Esophagus muscularis mucosa (tissue), 4 donors: ENCODE data around the gene PEX11A. TPM values are rescaled to one million over a fixed set of nuclear protein-coding genes. Genes with fewer than 3 reads are reported as not detected.

Source experiments
- DNase-seq: peaks from one replicate; pipeline ENCODE4 v3.0.0-alpha.2; 2017; ENCODE audit errors: extremely low spot score
- H3K27ac ChIP-seq, 4 donors: fragments of 200-600 bp; sonication (generic); replicated peaks in 1 of 4; 1 replicate in 3 of 4; 2 replicates in 1 of 4; pipeline ENCODE4 v1.5.1; 2016 to 2019; ENCODE audit warnings: mild to moderate bottlenecking in 1 of 4
- H3K27me3 ChIP-seq, 4 donors: fragments of 200-600 bp; sonication (generic); one replicate each; pipeline versions ENCODE4 v1.5.1 to v1.6.0; 2016 to 2019
- H3K36me3 ChIP-seq, 4 donors: fragments of 200-600 bp; sonication (generic); one replicate each; pipeline ENCODE4 v1.5.1; 2016 to 2019
- H3K4me1 ChIP-seq, 4 donors: fragments of 200-600 bp; sonication (generic); one replicate each; pipeline ENCODE4 v1.5.1; 2016 to 2019
- H3K4me3 ChIP-seq, 4 donors: fragments of 200-600 bp; sonication (generic); 1 replicate in 2 of 4; 2 replicates in 2 of 4; pipeline ENCODE4 v1.5.1; 2016 to 2019; ENCODE audit warnings: mild to moderate bottlenecking in 4 of 4, moderate library complexity in 1 of 4
- H3K9me3 ChIP-seq, 4 donors: fragments of 200-600 bp; sonication (generic); 1 replicate in 3 of 4; 2 replicates in 1 of 4; pipeline ENCODE4 v1.5.1; 2016 to 2019
- EP300 ChIP-seq: sonication (generic); formaldehyde crosslinking; IDR thresholded peaks from one replicate; pipeline ENCODE4 v1.6.1; 2017; ENCODE audit warnings: antibody characterized with exemption
- POLR2A ChIP-seq: fragments of 450-650 bp; IDR thresholded peaks from one replicate; pipeline ENCODE4 v1.6.1; 2017; ENCODE audit warnings: antibody characterized with exemption, moderate library complexity, mild to moderate bottlenecking, low read depth
- POLR2AphosphoS5 ChIP-seq, 2 donors: sonication (generic); formaldehyde crosslinking; IDR thresholded peaks; one replicate each; pipeline ENCODE4 v1.6.1; 2017; ENCODE audit warnings: antibody characterized with exemption in 2 of 2
- WGBS: methylation state at CpG from one replicate; pipeline ENCODE4 v1.1.5; 2018; 5-methylcytosine and 5-hydroxymethylcytosine counted together
- intact Hi-C: fragments of 100-400 bp; cut with DNase I; formaldehyde crosslinking; loops from one replicate; pipeline ENCODE4 v1.15.1; 2023
- total RNA-seq, 4 donors: library from RNA; depleted of rRNA; stranded (reverse); fragments of >200 nt; gene quantifications; one replicate each; pipeline versions ENCODE4 v1.1.0 to v1.2.1, GENCODE V29; 2016
- TF ChIP-seq, protein P1 (sequence below), 3 experiments: fragments of 200-600 bp in 2 of 3; fragments of 450-650 bp in 1 of 3; sonication (generic) in 2 of 3; IDR thresholded peaks; one replicate each; pipeline ENCODE4 v1.5.1; 2017 to 2019; ENCODE audit warnings: antibody characterized with exemption in 3 of 3, mild to moderate bottlenecking in 2 of 3, moderate library complexity in 1 of 3

PEX11A gene
- total RNA-seq, 4 donors from 2014 or later = 10.8 to 20.2 (median 15.4) TPM

DNA sequence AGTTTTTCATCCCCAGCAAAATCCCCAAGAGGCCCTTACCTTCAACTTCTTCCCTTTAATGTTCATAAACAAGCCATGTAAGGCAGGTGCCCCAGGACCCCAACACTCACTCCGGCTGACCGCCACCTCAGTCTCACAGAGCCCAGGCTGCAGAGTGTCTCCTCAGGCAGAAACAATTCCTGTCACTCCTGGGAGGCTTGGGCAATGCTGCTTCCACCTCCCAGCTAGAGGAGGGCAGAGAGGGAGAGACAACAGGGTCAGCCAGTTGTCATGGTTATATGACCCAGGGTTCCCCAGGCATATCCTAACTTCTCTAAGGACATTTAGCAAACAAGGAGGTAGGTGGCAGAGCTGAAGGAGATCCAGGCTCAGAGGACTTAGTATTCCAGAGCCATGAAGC is 11.3 kb downstream of the PEX11A start, which contains the start of gene PLIN1:
Gene PLIN1, minus strand, starts transcription at position 156 of the 400 bp plus-strand sequence. CDS start 1,878 bp downstream, outside the sequence.
- Histone ChIP-seq H3K4me3 (no peak within 1 kb of the TSS), H3K36me3 (peaks cover 5 to 15% (median 12%) of the 10 kb centered on the region in 4 donors), H3K27ac (peak within 1 kb of the TSS; percentile 71 to 87 (median 82)), H3K27me3 (no peaks in the 10 kb centered on the region), H3K9me3 (no peaks in the 10 kb centered on the region), H3K4me1 (peaks cover 25 to 37% (median 29%) of the 10 kb centered on the region in 4 donors)
- no peak for TF ChIP-seq POLR2A
- TF ChIP-seq, protein P1, sequence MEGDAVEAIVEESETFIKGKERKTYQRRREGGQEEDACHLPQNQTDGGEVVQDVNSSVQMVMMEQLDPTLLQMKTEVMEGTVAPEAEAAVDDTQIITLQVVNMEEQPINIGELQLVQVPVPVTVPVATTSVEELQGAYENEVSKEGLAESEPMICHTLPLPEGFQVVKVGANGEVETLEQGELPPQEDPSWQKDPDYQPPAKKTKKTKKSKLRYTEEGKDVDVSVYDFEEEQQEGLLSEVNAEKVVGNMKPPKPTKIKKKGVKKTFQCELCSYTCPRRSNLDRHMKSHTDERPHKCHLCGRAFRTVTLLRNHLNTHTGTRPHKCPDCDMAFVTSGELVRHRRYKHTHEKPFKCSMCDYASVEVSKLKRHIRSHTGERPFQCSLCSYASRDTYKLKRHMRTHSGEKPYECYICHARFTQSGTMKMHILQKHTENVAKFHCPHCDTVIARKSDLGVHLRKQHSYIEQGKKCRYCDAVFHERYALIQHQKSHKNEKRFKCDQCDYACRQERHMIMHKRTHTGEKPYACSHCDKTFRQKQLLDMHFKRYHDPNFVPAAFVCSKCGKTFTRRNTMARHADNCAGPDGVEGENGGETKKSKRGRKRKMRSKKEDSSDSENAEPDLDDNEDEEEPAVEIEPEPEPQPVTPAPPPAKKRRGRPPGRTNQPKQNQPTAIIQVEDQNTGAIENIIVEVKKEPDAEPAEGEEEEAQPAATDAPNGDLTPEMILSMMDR (IDR thresholded peaks at IDR 0.05) = no peak
- peak; percentile 42 for DNase-seq
- WGBS = no CpG with 5 or more reads among the region's 2 CpGs
- intact Hi-C loops = no loop called here

DNA sequence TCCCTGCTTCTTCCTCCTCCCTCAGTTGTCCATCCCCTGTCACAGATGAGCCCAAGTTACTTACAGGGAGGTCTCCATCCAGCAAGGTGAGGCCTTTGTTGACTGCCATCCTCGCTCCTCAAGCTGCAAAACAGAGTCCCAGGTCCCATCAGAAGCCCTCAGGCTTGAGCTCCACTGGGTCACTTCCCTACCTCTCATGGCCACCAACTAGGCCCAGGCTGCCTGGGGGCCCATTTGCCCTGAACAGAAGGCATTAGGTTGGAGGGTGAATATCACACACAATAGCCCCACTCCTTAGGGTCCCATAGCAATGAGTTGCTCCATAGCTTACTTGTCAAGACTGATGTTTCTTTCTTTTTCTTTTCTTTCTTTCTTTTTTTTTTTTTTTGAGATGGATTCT is 13.2 kb downstream of the PEX11A start:
- intact Hi-C loops = no loop called here
- Histone ChIP-seq H3K36me3 (no peaks in the 10 kb centered on the region), H3K27me3 (no peaks in the 10 kb centered on the region), H3K4me3 (no peak overlapping the region), H3K27ac (no peak overlapping the region), H3K9me3 (no peaks in the 10 kb centered on the region), H3K4me1 (peaks cover 27 to 50% (median 37%) of the 10 kb centered on the region in 4 donors)
- peak; percentile 87 for DNase-seq
- 100% methylated on average over 1 of the region's 1 CpG for WGBS
- TF ChIP-seq, protein P1 (IDR thresholded peaks at IDR 0.05) = no peak
- TF ChIP-seq EP300 (no peak), POLR2A (no peak), POLR2AphosphoS5 (IDR thresholded peaks at IDR 0.05) (no peak)

DNA sequence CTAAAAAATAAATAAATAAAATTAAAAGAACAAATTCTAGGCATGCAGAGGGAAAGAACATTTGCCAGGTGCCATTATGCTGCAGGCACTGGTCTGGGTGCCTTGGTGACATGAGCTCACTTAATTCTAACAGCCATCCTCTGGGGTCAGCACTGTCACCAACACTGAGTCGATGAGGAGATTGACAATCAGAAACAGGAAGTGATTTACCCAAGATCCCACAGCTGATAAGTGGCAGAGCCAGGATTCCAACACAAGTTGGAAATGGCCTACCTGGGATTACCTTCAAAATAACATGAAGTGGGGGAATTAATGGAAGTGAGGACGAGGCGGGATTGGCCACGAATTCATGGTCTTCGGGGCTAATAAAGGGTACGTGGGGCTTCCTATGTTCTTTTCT is 14.9 kb downstream of the PEX11A start:
- H3K27ac ChIP-seq = no peak overlapping the region
- WGBS = 79% methylated on average over 6 of the region's 6 CpGs
- TF ChIP-seq, protein P1 (IDR thresholded peaks at IDR 0.05) = no peak
- TF ChIP-seq POLR2AphosphoS5 (IDR thresholded peaks at IDR 0.05) (no peak), POLR2A (no peak), EP300 (no peak)
- intact Hi-C loops = no loop called here
- H3K4me1 ChIP-seq = peaks cover 14 to 42% (median 32%) of the 10 kb centered on the region in 4 donors
- no peak overlapping the region for H3K4me3 ChIP-seq
- DNase-seq = peak; percentile 60
- H3K36me3 ChIP-seq = no peaks in the 10 kb centered on the region
- no peaks in the 10 kb centered on the region for H3K27me3 ChIP-seq
- H3K9me3 ChIP-seq = no peaks in the 10 kb centered on the region

DNA sequence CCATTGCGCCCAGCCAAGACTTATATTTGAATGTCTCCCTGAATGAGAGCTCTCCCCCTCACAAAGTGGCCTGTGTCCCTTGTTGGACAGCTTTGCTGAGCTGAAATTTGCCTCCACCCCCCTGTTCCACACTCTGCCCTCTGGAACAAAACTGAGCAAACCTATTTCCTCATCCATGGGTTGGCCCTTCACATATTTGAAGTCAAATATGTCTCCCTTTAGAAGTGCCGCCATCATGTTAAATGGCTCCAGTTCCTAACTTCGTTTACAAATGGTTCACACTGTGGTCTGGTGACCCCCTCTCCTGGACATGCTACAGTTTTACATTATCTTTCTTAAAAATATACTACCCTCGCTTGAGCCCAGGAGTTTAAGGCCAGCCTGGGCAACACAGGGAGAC is 16.0 kb downstream of the PEX11A start:
- DNase-seq = no peak
- peaks cover 4 to 32% (median 22%) of the 10 kb centered on the region in 4 donors for H3K4me1 ChIP-seq
- H3K4me3 ChIP-seq = no peak overlapping the region
- intact Hi-C loops = no loop called here
- H3K9me3 ChIP-seq = no peaks in the 10 kb centered on the region
- no peaks in the 10 kb centered on the region for H3K36me3 ChIP-seq
- 89% methylated on average over 4 of the region's 4 CpGs for WGBS
- no peak overlapping the region for H3K27ac ChIP-seq
- TF ChIP-seq, protein P1 (IDR thresholded peaks at IDR 0.05) = no peak
- TF ChIP-seq POLR2AphosphoS5 (IDR thresholded peaks at IDR 0.05) (no peak), POLR2A (no peak), EP300 (no peak)
- no peaks in the 10 kb centered on the region for H3K27me3 ChIP-seq

DNA sequence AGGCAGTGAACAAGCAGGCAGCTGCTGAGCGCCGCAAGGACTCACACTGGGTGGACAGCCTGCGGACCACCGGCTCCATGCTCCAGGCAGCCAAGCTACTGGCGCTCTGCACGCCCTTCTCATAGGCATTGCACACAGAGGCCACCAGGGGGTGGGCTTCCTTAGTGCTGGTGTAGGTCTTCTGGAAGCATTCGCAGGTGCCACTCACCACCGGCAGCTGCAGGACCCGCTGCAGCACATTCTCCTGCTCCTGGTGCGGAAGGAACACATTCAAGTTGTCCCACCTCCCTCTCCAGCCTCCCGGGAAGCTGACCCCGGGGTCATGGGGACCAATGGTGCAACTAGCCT is 17.4 kb downstream of the PEX11A start:
- no peak for TF ChIP-seq POLR2AphosphoS5 (IDR thresholded peaks at IDR 0.05)
- TF ChIP-seq, protein P1 (IDR thresholded peaks at IDR 0.05) = peak in 2 of 3 experiments; percentile 23 to 30
- Histone ChIP-seq H3K36me3 (no peaks in the 10 kb centered on the region), H3K4me3 (no peak overlapping the region), H3K27me3 (no peaks in the 10 kb centered on the region), H3K27ac (no peak overlapping the region), H3K4me1 (peaks cover 4 to 23% (median 17%) of the 10 kb centered on the region in 4 donors), H3K9me3 (no peaks in the 10 kb centered on the region)
- intact Hi-C loops = no loop called here
- WGBS = 72% methylated on average over 12 of the region's 12 CpGs
- no peak for DNase-seq
